HepG2 (cell line): Measurements from ENCODE around the gene CSNK2A1. TPM values are rescaled to one million over a fixed set of nuclear protein-coding genes. Genes with fewer than 3 reads are reported as not detected.

Experiments used
- DNMT3B ChIP-seq: conservative IDR thresholded peaks from 2 replicates; pipeline ENCODE4 v1.6.1; 2016; ENCODE audit warnings: missing biosample characterization, control low read depth
- GABPB1 ChIP-seq: IDR thresholded peaks from 2 replicates; pipeline ENCODE4 v1.6.1; 2016; ENCODE audit warnings: mild to moderate bottlenecking, missing genetic modification reagents, moderate library complexity, missing compliant biosample characterization
- IRX3 ChIP-seq: sonication (generic); formaldehyde crosslinking; IDR thresholded peaks from 2 replicates; pipeline ENCODE4 v1.8.1; 2023; ENCODE audit warnings: mild to moderate bottlenecking, low read depth, missing genetic modification reagents, borderline replicate concordance
- MATR3 ChIP-seq: sonication (generic); formaldehyde crosslinking; IDR thresholded peaks from 2 replicates; pipeline ENCODE4 v1.4.0; 2020; ENCODE audit warnings: missing genetic modification reagents
- RXRA ChIP-seq: sonication (generic); formaldehyde crosslinking; IDR thresholded peaks from 2 replicates; pipeline ENCODE4 v1.5.1; 2020; ENCODE audit warnings: missing genetic modification reagents
- TGIF2 ChIP-seq: IDR thresholded peaks from 2 replicates; pipeline ENCODE4 v1.6.1; 2016; ENCODE audit warnings: control low read depth, missing compliant biosample characterization
- ZEB1 ChIP-seq: IDR thresholded peaks from 2 replicates; pipeline ENCODE4 v1.6.1; 2012; ENCODE audit warnings: mild to moderate bottlenecking, low read depth, inconsistent platforms; ENCODE audit not compliant: insufficient replicate concordance
- ZNF207 ChIP-seq: fragments of 450-650 bp; IDR thresholded peaks from 2 replicates; pipeline ENCODE4 v1.6.1; 2016; ENCODE audit warnings: antibody characterized with exemption, borderline replicate concordance
- ZNF256 ChIP-seq: sonication (generic); formaldehyde crosslinking; conservative IDR thresholded peaks from 2 replicates; pipeline ENCODE4 v1.4.0; 2020; ENCODE audit warnings: missing genetic modification reagents
- ZNF546 ChIP-seq: sonication (generic); formaldehyde crosslinking; conservative IDR thresholded peaks from 2 replicates; pipeline ENCODE4 v1.8.1; 2023; ENCODE audit warnings: mild to moderate bottlenecking, missing genetic modification reagents
- ZSCAN20 ChIP-seq: sonication (generic); formaldehyde crosslinking; IDR thresholded peaks from 2 replicates; pipeline ENCODE4 v1.4.0; 2020; ENCODE audit warnings: missing genetic modification reagents, mild to moderate bottlenecking, borderline replicate concordance
- polyA plus RNA-seq, 8 experiments: library from polyadenylated mRNA; depleted of rRNA in 3 of 8; stranded (reverse) in 7 of 8; unstranded in 1 of 8; fragments of >200 nt; fragmentation: Illumina TruSeq in 4 of 8; extraction: Trizol in 4 of 8; gene quantifications; 2 replicates each; pipeline versions ENCODE4 v1.2.1 to v1.2.3, GENCODE V29; 2011 to 2016; ENCODE audit warnings: low read depth in 4 of 8, missing spikeins in 1 of 8, mixed read lengths in 1 of 8; ENCODE audit not compliant: insufficient read depth in 1 of 8
- total RNA-seq, 5 experiments: library from RNA; depleted of rRNA; stranded (reverse); fragments of >200 nt; fragmentation: Illumina TruSeq; extraction: Trizol; gene quantifications; 2 replicates each; pipeline ENCODE4 v1.2.3, GENCODE V29; 2016; ENCODE audit warnings: low read depth in 1 of 5
- TF ChIP-seq, protein P1 (sequence below): sonication (generic); formaldehyde crosslinking; IDR thresholded peaks from 2 replicates; pipeline ENCODE4 v1.5.0; 2020; ENCODE audit warnings: mild to moderate bottlenecking, missing genetic modification reagents
- TF ChIP-seq, protein P2 (sequence below): sonication (generic); formaldehyde crosslinking; IDR thresholded peaks from 2 replicates; pipeline ENCODE4 v1.4.0; 2020; ENCODE audit warnings: missing genetic modification reagents
- TF ChIP-seq, protein P3 (sequence below): sonication (generic); formaldehyde crosslinking; IDR thresholded peaks from 2 replicates; pipeline ENCODE4 v1.8.1; 2023; ENCODE audit warnings: mild to moderate bottlenecking, moderate library complexity, missing genetic modification reagents
- TF ChIP-seq, protein P4 (sequence below): sonication (generic); formaldehyde crosslinking; IDR thresholded peaks from 2 replicates; pipeline ENCODE4 v1.8.0; 2022; ENCODE audit warnings: missing genetic modification reagents, mild to moderate bottlenecking, inconsistent platforms, borderline replicate concordance
- TF ChIP-seq, protein P5 (sequence below): sonication (generic); formaldehyde crosslinking; IDR thresholded peaks from 2 replicates; pipeline ENCODE4 v1.4.0; 2020; ENCODE audit warnings: mild to moderate bottlenecking, missing genetic modification reagents

CSNK2A1 gene
- total and polyA plus RNA-seq, 2 of the 13 experiments (the other 11 are each of a cell fraction or from before 2014, with no cell fraction given): 153 to 231 TPM

DNA sequence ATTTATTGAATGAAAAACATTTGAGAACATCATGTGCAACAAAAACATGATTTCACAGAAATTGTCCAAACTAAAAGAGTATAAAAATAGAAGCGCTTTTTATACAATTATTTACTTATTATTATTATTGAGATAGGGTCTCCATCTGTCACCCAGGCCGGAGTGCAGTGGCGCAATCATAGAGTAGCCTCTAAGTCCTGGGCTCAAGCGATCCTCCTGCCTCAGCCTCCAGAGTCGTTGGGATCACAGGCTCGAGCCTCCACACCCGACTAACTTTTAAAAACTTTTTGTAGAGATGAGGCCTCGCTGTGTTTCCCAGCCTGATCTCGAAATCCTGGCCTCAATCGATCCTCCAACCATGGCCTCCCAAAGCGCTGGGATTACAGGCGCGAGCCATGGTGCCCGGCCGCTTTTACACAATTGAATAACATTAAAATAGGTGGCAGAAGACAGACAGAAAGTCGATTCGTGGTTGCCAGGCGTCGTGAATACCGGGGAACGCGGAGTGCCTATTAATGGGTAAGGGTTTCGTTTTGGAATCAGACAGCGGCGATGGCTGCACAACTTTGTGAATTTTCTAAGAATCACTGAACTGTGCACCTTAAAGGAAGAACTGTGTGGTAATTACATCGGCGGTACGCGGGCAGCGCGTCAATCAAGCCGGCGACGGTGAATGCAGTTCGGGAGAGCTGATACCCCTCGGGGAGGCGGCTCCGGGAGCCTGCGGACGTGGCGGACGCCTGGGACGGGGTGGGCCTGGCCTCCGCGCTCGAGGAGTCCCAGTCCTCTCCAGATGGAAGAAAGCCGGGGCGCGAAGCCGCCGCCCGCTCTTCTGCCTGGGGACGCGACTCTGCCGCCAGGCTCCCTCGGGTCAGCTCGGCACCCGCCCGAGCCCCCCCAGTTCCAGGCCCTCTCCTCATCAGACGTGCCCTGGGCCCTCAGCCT, 82.1 kb downstream of the CSNK2A1 start (continued):
- TF ChIP-seq, protein P1, sequence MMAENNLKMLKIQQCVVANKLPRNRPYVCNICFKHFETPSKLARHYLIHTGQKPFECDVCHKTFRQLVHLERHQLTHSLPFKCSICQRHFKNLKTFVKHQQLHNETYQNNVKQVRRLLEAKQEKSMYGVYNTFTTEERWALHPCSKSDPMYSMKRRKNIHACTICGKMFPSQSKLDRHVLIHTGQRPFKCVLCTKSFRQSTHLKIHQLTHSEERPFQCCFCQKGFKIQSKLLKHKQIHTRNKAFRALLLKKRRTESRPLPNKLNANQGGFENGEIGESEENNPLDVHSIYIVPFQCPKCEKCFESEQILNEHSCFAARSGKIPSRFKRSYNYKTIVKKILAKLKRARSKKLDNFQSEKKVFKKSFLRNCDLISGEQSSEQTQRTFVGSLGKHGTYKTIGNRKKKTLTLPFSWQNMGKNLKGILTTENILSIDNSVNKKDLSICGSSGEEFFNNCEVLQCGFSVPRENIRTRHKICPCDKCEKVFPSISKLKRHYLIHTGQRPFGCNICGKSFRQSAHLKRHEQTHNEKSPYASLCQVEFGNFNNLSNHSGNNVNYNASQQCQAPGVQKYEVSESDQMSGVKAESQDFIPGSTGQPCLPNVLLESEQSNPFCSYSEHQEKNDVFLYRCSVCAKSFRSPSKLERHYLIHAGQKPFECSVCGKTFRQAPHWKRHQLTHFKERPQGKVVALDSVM (CRISPR knock-in tag): peak; percentile 100
- TF ChIP-seq GABPB1 (CRISPR knock-in tag) (peak; percentile 41), TGIF2 (CRISPR knock-in tag) (no peak), IRX3 (no peak), ZEB1 (peak; percentile 28), ZNF207 (no peak), MATR3 (CRISPR knock-in tag) (no peak), ZSCAN20 (CRISPR knock-in tag) (peak; percentile 26), ZNF256 (CRISPR knock-in tag) (0 out of 2 replicates have a peak, but pooled peaks have one; percentile 61), RXRA (CRISPR knock-in tag) (peak; percentile 67), ZNF546 (peak; percentile 28; the same call in 1 of the 2 replicates), DNMT3B (CRISPR knock-in tag) (no peak)
- TF ChIP-seq, protein P2, sequence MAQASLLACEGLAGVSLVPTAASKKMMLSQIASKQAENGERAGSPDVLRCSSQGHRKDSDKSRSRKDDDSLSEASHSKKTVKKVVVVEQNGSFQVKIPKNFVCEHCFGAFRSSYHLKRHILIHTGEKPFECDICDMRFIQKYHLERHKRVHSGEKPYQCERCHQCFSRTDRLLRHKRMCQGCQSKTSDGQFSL: no peak
- TF ChIP-seq, protein P3, sequence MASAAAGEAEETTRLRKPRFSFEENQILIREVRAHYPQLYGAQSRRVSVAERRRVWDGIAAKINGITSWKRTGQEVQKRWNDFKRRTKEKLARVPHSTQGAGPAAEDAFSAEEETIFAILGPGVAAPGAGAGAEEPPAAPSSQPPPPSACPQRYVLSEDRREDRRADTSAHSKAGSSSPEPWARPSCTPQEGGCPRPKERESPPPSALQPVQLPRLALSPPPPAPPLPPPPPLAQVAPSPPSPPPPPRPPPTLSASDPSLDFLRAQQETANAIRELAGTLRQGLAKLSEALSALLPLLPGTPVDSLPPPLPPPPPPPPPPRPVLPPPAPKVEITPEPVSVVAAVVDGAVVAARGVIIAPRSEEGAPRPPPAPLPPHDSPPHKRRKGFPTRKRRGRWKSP: peak; percentile 59
- TF ChIP-seq, protein P4, sequence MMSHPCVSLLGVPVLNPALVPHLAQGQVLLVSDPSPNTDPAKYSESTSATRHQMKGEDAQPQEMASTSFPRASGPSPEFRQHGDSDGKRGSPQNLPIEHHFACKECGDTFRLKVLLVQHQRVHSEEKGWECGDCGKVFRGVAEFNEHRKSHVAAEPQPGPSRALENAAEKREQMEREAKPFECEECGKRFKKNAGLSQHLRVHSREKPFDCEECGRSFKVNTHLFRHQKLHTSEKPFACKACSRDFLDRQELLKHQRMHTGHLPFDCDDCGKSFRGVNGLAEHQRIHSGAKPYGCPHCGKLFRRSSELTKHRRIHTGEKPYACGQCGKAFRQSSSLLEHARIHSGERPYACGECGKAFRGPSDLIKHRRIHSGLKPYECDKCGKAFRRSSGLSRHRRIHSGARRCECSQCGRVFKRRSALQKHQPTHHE: peak; percentile 72; the same call in 1 of the 2 replicates
- TF ChIP-seq, protein P5, sequence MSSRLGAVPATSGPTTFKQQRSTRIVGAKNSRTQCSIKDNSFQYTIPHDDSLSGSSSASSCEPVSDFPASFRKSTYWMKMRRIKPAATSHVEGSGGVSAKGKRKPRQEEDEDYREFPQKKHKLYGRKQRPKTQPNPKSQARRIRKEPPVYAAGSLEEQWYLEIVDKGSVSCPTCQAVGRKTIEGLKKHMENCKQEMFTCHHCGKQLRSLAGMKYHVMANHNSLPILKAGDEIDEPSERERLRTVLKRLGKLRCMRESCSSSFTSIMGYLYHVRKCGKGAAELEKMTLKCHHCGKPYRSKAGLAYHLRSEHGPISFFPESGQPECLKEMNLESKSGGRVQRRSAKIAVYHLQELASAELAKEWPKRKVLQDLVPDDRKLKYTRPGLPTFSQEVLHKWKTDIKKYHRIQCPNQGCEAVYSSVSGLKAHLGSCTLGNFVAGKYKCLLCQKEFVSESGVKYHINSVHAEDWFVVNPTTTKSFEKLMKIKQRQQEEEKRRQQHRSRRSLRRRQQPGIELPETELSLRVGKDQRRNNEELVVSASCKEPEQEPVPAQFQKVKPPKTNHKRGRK (CRISPR knock-in tag): no peak
